Stimulated activated CD4-positive, alpha-beta T cell treated with anti-CD3 and anti-CD28 coated beads, Interleukin-1b, Interleukin-23, amount 100 ng/mL, for 48 hours (primary cell): ENCODE measurements around the gene ANGPTL2.

Experiments
- DNase-seq: peaks from one replicate; pipeline ENCODE4 v3.0.0-alpha.2; 2020

The ANGPTL2 gene

DNA sequence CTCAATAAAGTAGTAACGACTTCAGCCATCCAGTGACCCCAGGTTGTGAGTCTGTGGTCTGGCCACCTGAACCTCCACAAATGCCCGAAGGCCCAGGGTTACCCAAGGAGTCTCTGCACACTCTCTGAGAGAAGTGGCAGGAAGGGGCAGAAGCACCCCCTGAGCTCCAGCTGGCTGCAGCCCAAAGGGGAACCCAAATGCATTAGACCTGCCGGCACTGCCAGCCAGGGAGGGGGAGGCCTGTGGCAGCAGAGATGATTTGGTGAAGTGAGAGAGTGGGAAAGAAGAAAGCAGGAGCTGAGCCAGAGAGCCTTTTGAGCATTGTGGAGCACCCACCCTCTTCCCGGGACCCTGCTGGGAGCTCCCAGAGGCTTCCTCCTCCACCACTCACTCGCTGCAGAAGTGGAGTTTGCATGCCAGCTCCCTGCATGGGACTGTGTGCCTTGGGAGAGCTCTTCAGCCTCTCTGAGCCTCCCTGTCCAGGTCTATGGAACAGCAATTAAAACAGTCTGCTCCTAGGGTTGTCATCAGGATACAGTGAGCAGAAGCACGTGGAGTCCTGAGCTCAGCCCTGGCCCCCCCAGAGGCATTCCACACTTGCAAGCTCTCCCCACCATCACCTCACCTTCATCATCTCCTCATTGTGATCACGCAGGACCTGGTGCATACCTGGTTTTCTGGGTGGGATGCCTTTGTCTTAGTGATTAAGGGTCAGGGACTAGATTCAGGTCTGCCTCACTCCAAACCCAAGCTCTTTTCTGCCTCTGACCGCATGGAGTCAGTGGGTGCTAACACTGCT, 13.8 kb upstream of the ANGPTL2 start:
- DNase-seq = no peak

DNA sequence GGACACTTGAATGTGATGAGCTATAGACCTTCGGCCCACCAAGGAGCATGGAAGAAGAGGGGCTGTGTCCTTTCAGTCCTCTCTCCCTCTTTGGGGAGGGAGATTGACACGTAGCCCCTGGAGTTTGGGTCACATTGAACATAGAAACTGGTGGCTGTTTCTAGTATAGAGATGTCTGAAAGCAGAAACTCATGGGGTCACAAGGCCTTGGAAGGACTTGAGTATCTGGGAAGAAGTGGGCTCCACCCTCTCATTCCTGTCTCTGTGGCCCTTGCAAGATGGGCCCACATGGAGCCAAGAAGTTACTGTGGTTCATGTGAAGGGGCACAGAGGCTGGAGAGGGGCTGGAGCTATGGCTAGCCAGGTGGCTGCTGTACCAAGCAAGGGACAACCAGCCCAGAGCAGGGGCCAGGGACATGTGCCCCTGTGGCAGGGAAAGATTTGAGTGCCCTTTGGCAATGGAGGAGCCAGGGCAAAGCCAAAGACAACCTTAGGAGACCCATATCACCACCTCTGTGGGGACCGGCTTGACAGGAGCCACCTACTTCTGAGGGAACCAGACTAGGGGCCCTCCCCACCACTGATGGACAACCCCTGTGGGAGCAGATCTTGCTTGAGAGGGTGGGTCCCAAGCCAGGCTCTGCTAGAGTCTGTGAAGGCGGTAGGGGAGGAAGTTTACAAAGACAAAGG, 12.8 kb upstream of the ANGPTL2 start:
- no peak for DNase-seq

DNA sequence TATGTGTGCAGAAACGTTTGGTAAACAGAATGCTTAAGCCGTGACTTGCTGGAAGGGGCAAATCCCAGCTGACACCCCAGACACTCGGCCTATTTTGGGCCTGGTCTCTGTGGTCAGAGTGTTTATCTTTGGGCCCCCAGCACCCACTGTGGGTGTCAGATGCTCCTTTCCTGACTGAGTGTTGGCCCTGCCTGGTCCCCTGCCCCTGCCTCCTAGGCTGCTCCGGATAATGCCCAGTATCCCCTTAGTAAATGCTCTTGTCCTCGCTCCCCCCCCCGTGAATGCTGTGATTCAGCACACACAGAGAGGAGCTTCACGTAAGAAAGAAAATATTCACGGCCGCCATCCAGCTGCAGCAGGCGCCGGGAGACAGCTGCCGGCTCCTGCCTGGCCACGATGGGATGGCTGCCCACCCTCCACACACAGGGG, 11.3 kb upstream of the ANGPTL2 start:
- no peak for DNase-seq

- no peak for DNase-seq
These were observed 10.6 kb upstream of the ANGPTL2 start for GRCh38 chr9:127132921-127133647.

- no peak for DNase-seq
These were observed 9.9 kb upstream of the ANGPTL2 start for GRCh38 chr9:127132375-127132774.

DNA sequence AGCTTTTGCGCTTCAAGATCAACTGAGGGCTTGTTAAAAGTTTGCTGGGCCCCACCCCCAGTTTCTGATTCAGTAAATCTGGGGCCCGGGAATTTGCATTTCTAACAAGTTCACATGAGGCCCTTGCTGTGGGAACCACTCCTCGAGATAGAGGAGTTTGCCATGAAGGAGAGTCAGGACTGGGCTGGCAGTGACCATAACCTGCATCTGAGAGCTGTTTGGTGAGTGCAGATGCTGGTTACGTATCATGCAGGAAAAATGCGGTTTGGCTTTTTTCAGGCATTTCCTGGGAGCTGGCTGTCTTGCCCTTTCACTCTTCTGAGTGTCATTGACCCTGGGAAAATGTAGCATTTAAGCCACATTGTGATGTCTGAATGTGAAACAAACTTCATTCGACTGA, 9.4 kb upstream of the ANGPTL2 start:
- no peak for DNase-seq

DNA sequence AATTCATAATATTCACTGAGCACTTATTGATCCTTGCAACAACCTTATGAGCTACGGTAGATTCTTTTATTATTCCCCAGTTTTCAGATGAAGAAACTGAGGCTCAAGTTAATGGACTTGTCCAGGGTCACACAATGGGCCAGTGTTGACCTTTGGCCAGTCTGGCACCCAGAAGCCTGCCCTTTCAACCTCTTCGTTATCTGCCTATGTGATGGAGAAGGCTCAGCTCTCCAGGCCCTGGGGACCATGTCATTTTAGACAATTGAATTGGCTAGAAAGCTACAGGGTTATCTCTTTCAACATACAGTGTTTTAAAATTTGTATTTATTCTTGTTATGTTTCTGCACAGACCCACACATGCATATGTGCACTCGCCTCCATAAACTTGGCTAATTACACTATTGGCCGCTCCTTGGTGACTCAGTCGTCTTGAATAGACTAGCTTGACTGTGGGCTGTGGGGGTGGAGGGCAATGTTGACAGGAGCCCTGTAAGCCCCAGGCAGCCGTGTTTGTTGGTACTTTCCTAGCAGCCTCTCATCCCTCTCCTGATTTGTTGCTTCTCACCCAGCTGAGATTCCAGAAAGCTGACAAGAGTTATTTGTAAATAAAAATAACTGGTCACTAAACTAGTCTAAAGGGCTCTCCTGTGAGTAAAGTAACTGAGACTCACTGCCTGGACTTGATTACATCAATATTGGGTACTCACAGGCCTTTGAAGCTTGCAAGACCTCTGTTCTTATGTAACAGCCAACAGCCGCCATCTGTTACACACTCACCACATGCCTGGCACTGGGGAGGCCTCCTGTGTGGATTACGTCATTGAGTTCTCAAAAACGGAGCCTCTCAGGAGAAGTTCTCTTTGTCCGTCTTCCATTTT, 8.5 kb upstream of the ANGPTL2 start:
- DNase-seq = no peak

GRCh38 chr9:127130235-127130634, 7.8 kb upstream of the ANGPTL2 start:
- DNase-seq = no peak

- DNase-seq = no peak
These were observed 7.3 kb upstream of the ANGPTL2 start for GRCh38 chr9:127129718-127130085.

GRCh38 chr9:127129073-127129717, 6.8 kb upstream of the ANGPTL2 start:
- DNase-seq = no peak

- DNase-seq = no peak
These were observed 6.1 kb upstream of the ANGPTL2 start for GRCh38 chr9:127128341-127129072.

DNA sequence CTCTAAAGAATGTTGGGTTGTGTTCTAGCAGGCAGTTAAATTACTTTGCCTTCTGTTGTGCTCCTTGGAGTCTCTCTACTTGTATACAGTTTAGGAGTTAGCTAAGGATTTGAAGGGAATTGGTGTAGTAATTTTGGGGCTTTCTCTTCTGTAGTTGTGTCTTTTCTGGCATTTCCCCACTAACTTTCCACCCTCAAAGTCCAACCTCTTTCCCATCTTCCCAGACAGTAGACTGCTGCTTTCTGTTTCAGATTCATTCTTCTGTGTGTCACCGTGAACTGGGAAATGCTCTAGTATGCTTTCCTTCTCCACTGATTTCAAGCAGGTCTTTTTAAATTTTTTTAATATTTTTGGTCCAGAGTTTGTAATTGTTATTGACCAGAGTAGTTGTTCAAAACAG, 4.5 kb upstream of the ANGPTL2 start:
- no peak for DNase-seq

DNA sequence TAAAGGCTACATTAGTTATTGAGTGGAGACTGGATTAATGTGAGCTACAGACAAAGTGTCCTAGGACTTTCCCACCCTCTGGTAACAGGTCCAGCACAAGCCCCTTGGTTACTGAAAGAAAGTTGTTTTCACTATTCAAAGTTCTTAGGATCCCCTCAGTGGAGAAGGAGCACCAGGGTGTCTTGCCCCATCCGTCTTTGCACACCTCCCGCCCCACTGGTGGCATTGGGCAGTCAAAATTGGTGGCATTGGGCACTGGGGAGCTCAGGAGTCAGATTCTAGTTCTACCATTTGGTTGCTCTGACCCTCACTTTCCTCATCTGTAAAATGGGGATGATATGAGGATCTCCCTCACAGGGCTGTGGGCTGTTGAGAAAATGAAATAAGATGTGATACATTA, 2.4 kb upstream of the ANGPTL2 start:
- DNase-seq = no peak

GRCh38 chr9:127124111-127124531, 1.7 kb upstream of the ANGPTL2 start:
- DNase-seq = no peak

GRCh38 chr9:127123064-127123890, 842 bp upstream of the ANGPTL2 start:
- no peak for DNase-seq

GRCh38 chr9:127121628-127122175, 733 bp downstream of the ANGPTL2 start:
- DNase-seq = no peak

DNA sequence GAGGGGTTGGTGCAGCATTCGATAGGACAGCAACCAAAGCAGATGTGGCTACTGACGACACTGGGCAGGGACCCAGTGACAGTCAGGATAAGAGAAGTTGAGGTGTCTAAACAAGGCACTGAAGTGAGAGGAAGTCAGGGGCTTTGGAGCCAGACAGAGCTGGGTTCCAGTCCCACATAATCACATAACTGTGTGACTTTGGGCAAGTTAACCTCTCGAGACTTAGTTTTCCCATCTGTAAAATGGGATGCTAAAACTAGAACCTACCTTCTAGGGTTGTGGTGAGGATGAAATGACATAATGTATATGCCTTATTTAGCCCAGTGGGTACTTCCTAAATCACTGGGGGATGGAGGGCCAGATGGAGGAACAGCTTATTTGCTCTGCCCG, 3.1 kb downstream of the ANGPTL2 start:
- DNase-seq = no peak

GRCh38 chr9:127118597-127119319, 3.7 kb downstream of the ANGPTL2 start:
- DNase-seq = no peak

- no peak for DNase-seq
These were observed 4.6 kb downstream of the ANGPTL2 start for GRCh38 chr9:127117801-127118200.

- no peak for DNase-seq
These were observed 5.5 kb downstream of the ANGPTL2 start for GRCh38 chr9:127116957-127117356.
